Measurements from ENCODE around the gene DIAPH2.

DIAPH2 gene

GRCh38 chrX:97211070-97211469, 526.4 kb downstream of the DIAPH2 start:
- no peak for DNase-seq

- no peak for DNase-seq
Observed at GRCh38 chrX:97215186-97215585, 530.5 kb downstream of the DIAPH2 start.

GRCh38 chrX:97224148-97224547, 539.5 kb downstream of the DIAPH2 start:
- DNase-seq, result no peak

- no peak for DNase-seq
Observed at GRCh38 chrX:97229318-97229717, 544.7 kb downstream of the DIAPH2 start.

GRCh38 chrX:97230948-97231347, 546.3 kb downstream of the DIAPH2 start:
- DNase-seq, result no peak

- no peak for DNase-seq
Observed at GRCh38 chrX:97234471-97235081, 549.9 kb downstream of the DIAPH2 start.

GRCh38 chrX:97238632-97239031, 554.0 kb downstream of the DIAPH2 start:
- no peak for DNase-seq

- DNase-seq, result no peak
Observed at GRCh38 chrX:97252111-97252510, 567.5 kb downstream of the DIAPH2 start.

GRCh38 chrX:97260679-97261078, 576.0 kb downstream of the DIAPH2 start:
- no peak for DNase-seq

GRCh38 chrX:97266406-97267121, 581.9 kb downstream of the DIAPH2 start:
- DNase-seq, result no peak

- no peak for DNase-seq
Observed at GRCh38 chrX:97267396-97268181, 582.9 kb downstream of the DIAPH2 start.

GRCh38 chrX:97268182-97268680, 583.6 kb downstream of the DIAPH2 start:
- DNase-seq, result no peak

GRCh38 chrX:97284531-97284930, 599.9 kb downstream of the DIAPH2 start:
- DNase-seq, result no peak

GRCh38 chrX:97290199-97290598, 605.6 kb downstream of the DIAPH2 start:
- no peak for DNase-seq

GRCh38 chrX:97294041-97294440, 609.4 kb downstream of the DIAPH2 start:
- DNase-seq, result no peak

GRCh38 chrX:97295954-97296353, 611.3 kb downstream of the DIAPH2 start:
- DNase-seq, result no peak

GRCh38 chrX:97306771-97307470, 622.3 kb downstream of the DIAPH2 start:
- no peak for DNase-seq

GRCh38 chrX:97308171-97308570, 623.5 kb downstream of the DIAPH2 start:
- no peak for DNase-seq

- no peak for DNase-seq
Observed at GRCh38 chrX:97309487-97310116, 625.0 kb downstream of the DIAPH2 start.

GRCh38 chrX:97310373-97310772, 625.7 kb downstream of the DIAPH2 start:
- DNase-seq, result no peak

GRCh38 chrX:97311066-97311778, 626.6 kb downstream of the DIAPH2 start:
- no peak for DNase-seq

- DNase-seq, result no peak
Observed at GRCh38 chrX:97314345-97314744, 629.7 kb downstream of the DIAPH2 start.

All from activated CD4-positive, alpha-beta T cell treated with anti-CD3 and anti-CD28 coated beads, Interleukin-2, amount 50 U/mL, for 48 hours (primary cell).